Nephron (organoid): Measurements from ENCODE around the gene NOL12.
"Not testable (repeated sequence)": the region's sequence is repeated elsewhere in the genome, so short reads cannot be mapped to it uniquely, and the experiment has no call there.

ENCODE experiments used
- H3K27ac Mint-ChIP-seq, 3 experiments: 2 replicates each; pipeline ENCODE4 v1.8.0; 2020; ENCODE audit warnings: mixed read lengths in 3 of 3, mild to moderate bottlenecking in 2 of 3, moderate library complexity in 1 of 3
- H3K27me3 Mint-ChIP-seq: 2 replicates; pipeline ENCODE4 v1.8.0; 2021; ENCODE audit warnings: low read depth, mild to moderate bottlenecking, moderate library complexity, mixed read lengths
- H3K36me3 Mint-ChIP-seq: 2 replicates; pipeline ENCODE4 v1.8.0; 2020; ENCODE audit warnings: low read depth, mixed read lengths
- H3K4me1 Mint-ChIP-seq: 2 replicates; pipeline ENCODE4 v1.8.0; 2020; ENCODE audit warnings: mixed read lengths
- H3K4me3 Mint-ChIP-seq, 3 experiments: 2 replicates each; pipeline ENCODE4 v1.8.0; 2020; ENCODE audit warnings: mild to moderate bottlenecking in 3 of 3, mixed read lengths in 3 of 3, moderate library complexity in 2 of 3
- H3K9me3 Mint-ChIP-seq: 2 replicates; pipeline ENCODE4 v1.8.0; 2020; ENCODE audit warnings: mixed read lengths
- CTCF ChIP-seq, 3 experiments: fragments of 200-600 bp; sonication (generic); IDR thresholded peaks; one replicate each; pipeline ENCODE4 v1.5.0; 2021; ENCODE audit warnings: antibody characterized with exemption in 3 of 3; ENCODE audit not compliant: unreplicated experiment in 3 of 3

Gene NOL12

DNA sequence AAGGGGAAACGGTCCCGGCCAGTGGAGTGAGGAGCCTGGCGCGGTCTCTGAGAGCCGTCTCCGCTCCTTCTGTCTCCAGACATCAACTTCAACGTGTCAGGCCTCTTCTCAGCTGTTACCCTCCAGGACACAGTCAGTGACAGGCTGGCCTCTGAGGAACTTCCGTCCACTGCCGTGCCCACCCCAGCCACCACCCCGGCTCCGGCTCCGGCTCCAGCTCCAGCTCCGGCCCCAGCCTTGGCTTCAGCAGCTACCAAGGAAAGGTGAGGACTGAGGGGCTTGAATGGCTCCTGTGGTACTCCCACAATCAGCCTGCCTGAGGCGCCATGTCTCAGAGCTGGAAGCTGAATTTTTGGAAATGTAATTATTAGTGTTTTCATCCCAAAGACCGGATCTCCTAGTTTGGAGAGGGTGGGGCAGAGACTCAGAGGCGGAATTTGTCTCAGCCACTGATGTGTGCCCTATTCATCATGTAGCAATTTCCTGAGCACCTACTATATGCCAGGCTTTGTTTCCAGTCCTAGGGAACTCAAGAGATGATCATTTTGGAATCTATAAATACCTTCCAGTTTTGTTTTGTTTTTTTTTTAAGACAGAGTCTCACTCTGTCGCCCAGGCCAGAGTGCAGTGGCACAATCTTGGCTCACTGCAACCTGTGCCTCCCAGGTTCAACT, 35.5 kb upstream of the NOL12 start:
- H3K27me3 Mint-ChIP-seq = no peaks in the 10 kb centered on the region
- H3K4me3 Mint-ChIP-seq = no peak overlapping the region
- no peak overlapping the region for H3K27ac Mint-ChIP-seq
- TF ChIP-seq CTCF (IDR thresholded peaks at IDR 0.05; ENCODE audit: unreplicated experiment in 3 of 3) = no peak
- no peaks in the 10 kb centered on the region for H3K9me3 Mint-ChIP-seq
- H3K4me1 Mint-ChIP-seq = no peaks in the 10 kb centered on the region
- peaks cover 40% of the 10 kb centered on the region for H3K36me3 Mint-ChIP-seq

DNA sequence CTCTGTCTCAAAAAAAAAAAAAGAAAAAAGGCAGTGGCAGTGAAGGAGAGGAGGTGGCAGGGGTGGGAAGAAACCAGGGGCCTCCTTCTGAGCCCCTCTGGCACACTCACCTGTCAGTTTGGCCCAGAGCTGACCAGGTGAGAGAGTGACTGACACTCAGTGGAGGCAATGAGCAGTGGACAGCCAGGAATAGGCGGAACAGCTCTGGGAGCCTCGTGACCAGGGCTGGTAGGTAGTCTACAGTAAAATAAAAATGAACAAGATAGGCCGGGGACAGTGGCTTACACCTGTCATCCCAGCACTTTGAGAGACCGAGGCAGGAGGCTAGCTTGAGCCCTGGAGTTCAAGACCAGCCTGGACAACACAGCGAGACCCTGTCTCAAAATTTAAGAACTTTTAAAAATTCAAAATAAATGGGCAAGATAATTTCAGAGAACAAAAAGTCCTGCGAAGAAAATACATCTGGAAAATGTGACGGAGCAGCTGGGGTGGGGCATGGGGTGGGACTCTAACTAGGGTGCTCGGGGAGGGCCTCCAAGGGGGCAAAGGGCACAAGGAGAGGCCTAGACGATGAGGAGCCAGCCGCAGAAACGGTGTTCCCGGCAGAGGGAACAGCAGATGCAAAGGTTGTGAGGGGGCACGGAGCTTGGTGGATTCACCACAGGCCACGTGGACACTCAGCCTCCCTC, 31.4 kb upstream of the NOL12 start:
- Mint-ChIP-seq H3K27me3 (no peaks in the 10 kb centered on the region), H3K4me3 (no peak overlapping the region), H3K9me3 (no peaks in the 10 kb centered on the region), H3K4me1 (peaks cover 13% of the 10 kb centered on the region), H3K27ac (no peak overlapping the region), H3K36me3 (peaks cover 29% of the 10 kb centered on the region)
- TF ChIP-seq CTCF (IDR thresholded peaks at IDR 0.05; ENCODE audit: unreplicated experiment in 3 of 3) = no peak

- peaks cover 18% of the 10 kb centered on the region for H3K4me1 Mint-ChIP-seq
- peaks cover 24% of the 10 kb centered on the region for H3K36me3 Mint-ChIP-seq
Observed at GRCh38 chr22:37655252-37655563, 30.9 kb upstream of the NOL12 start.

DNA sequence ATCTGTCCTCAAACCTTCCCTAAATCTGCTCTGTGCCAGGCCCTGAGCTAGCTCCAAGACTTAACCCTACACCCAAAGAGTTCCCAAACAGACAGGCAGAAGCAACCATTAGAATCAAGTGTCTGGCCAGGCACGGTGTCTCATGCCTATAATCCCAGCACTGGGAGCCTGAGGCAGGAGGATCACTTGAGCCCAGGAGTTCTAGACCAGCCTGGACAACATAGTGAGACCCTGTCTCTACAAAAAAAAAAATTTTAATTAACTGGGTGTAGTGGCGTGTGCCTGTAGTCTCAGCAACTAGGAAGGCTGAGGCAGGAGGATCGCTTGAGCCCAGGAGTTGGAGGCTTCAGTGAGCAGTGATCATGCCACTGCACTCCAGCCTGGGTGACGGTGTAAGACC, 29.6 kb upstream of the NOL12 start:
- Mint-ChIP-seq H3K4me1 (peaks cover 32% of the 10 kb centered on the region), H3K36me3 (peaks cover 16% of the 10 kb centered on the region), H3K4me3 (peak overlapping the region in 1 of 3 experiments; percentile 51), H3K27ac (peak overlapping the region; percentile 7 to 52 (median 37))
- not testable (repeated sequence) for H3K9me3 Mint-ChIP-seq, H3K27me3 Mint-ChIP-seq

More at GRCh38 chr22:37655252-37655563, 30.9 kb upstream of the NOL12 start:
- Mint-ChIP-seq H3K27me3 (no peaks in the 10 kb centered on the region), H3K27ac (no peak overlapping the region), H3K9me3 (no peaks in the 10 kb centered on the region), H3K4me3 (no peak overlapping the region)
- no peak for TF ChIP-seq CTCF (IDR thresholded peaks at IDR 0.05; ENCODE audit: unreplicated experiment in 3 of 3)

DNA sequence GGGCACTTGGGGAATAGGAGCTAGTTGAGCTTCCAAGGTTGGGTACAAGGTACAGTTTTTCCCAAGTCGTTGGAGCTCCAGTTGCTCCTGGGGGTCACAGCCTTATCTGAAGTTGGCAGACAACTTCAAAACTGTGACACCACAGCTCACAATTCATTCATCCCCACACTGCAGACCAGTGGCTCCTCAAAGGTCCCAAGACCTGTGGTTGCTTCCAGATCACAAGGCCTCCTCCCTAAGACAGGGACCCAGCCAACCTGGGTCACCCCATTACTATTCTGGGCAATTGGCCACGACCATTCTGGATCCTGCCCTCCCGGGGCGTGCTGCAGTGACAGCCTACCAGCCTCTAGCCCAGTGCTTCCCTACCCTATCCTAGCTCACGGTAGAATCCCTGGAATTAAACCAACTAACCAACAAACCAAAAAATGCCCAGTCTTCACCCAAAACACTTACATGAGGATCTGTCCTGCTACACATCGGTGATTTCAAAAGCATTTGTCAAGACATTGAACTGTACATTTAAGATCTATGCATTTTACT, 28.5 kb upstream of the NOL12 start:
- Mint-ChIP-seq H3K27me3 (no peaks in the 10 kb centered on the region), H3K27ac (peak overlapping the region; percentile 91 to 93 (median 91)), H3K4me1 (peaks cover 38% of the 10 kb centered on the region), H3K4me3 (peak overlapping the region; percentile 90 to 93 (median 90)), H3K36me3 (peaks cover 7% of the 10 kb centered on the region), H3K9me3 (no peaks in the 10 kb centered on the region)
- TF ChIP-seq CTCF (IDR thresholded peaks at IDR 0.05; ENCODE audit: unreplicated experiment in 3 of 3) = no peak

- Mint-ChIP-seq H3K4me3 (peak within 1 kb of the TSS; percentile 90 to 93 (median 90)), H3K36me3 (no peaks in the 10 kb centered on the region), H3K9me3 (no peaks in the 10 kb centered on the region), H3K27ac (peak within 1 kb of the TSS; percentile 91 to 93 (median 91)), H3K27me3 (no peaks in the 10 kb centered on the region), H3K4me1 (peaks cover 38% of the 10 kb centered on the region)
- TF ChIP-seq CTCF (IDR thresholded peaks at IDR 0.05; ENCODE audit: unreplicated experiment in 3 of 3) = no peak
Observed at GRCh38 chr22:37658133-37659065, 27.7 kb upstream of the NOL12 start, which contains the start of gene PDXP. Gene PDXP, plus strand, starts transcription at chr22:37658723. Its CDS starts 60 bp downstream, at chr22:37658783.
